OCI-LY7 (cell line): Measurements from ENCODE around the gene SLC12A3. TPM values are rescaled to one million over a fixed set of nuclear protein-coding genes. Genes with fewer than 3 reads are reported as not detected.

Experiments
- BruUV-seq: library from RNA; stranded (reverse); fragments of 400-500 nt; replicated peaks from 2 replicates; lab custom pipeline; 2021; lab: Mats Ljungman, UMichigan
- CTCF ChIA-PET: fragments of 300-600 bp; sonication (Branson Sonifier 250); formaldehyde crosslinking; loops from one replicate; lab custom pipeline; 2022; ENCODE audit warnings: antibody characterized with exemption; ENCODE audit not compliant: unreplicated experiment; lab: Charles Lee
- POLR2A ChIA-PET: fragments of 300-600 bp; sonication (Branson Sonifier 250); formaldehyde crosslinking; loops from one replicate; lab custom pipeline; 2022; ENCODE audit warnings: antibody characterized with exemption; lab: Charles Lee
- DNase-seq: peaks from one replicate; pipeline ENCODE4 v3.0.0-alpha.2; 2015; ENCODE audit warnings: low spot score
- H2AFZ ChIP-seq: fragments of 200-600 bp; sonication (generic), shearing (Covaris generic); 2 replicates; pipeline ENCODE4 v1.6.1; 2014; ENCODE audit warnings: mild to moderate bottlenecking, antibody characterized with exemption, low read length, moderate library complexity
- H3K27ac ChIP-seq: fragments of 200-600 bp; sonication (generic); 2 replicates; pipeline ENCODE4 v1.5.1; 2014; ENCODE audit warnings: mixed run types, low read depth, mild to moderate bottlenecking, moderate library complexity, low read length, inconsistent platforms; ENCODE audit not compliant: poor library complexity, severe bottlenecking
- H3K36me3 ChIP-seq: fragments of 200-600 bp; sonication (generic); 2 replicates; pipeline ENCODE4 v1.6.1; 2014; ENCODE audit warnings: mild to moderate bottlenecking, antibody characterized with exemption, low read length, moderate library complexity, mixed read lengths; ENCODE audit not compliant: insufficient read depth
- H3K4me1 ChIP-seq: fragments of 200-600 bp; sonication (generic); 2 replicates; pipeline ENCODE4 v1.5.1; 2014; ENCODE audit warnings: mild to moderate bottlenecking, low read length; ENCODE audit not compliant: insufficient read depth, poor library complexity, severe bottlenecking
- H3K4me2 ChIP-seq: fragments of 200-600 bp; sonication (generic); 2 replicates; pipeline ENCODE4 v1.6.1; 2014; ENCODE audit warnings: mild to moderate bottlenecking, low read length
- H3K4me3 ChIP-seq: fragments of 200-600 bp; sonication (generic); 2 replicates; pipeline ENCODE4 v1.5.1; 2014; ENCODE audit warnings: mild to moderate bottlenecking, low read depth, low read length; ENCODE audit not compliant: poor library complexity, severe bottlenecking
- H3K79me2 ChIP-seq: fragments of 200-600 bp; sonication (generic); 2 replicates; pipeline ENCODE4 v1.6.1; 2016; ENCODE audit warnings: low read depth, mild to moderate bottlenecking, low read length, moderate library complexity, mixed read lengths; ENCODE audit not compliant: insufficient read depth
- H3K9me2 ChIP-seq: fragments of 200-600 bp; sonication (generic); 2 replicates; pipeline ENCODE4 v1.6.1; 2016; ENCODE audit warnings: mild to moderate bottlenecking, low read length, mixed read lengths; ENCODE audit not compliant: insufficient read depth
- H3K9me3 ChIP-seq: fragments of 200-600 bp; sonication (generic); 2 replicates; pipeline ENCODE4 v1.6.1; 2014; ENCODE audit warnings: mild to moderate bottlenecking, mixed run types, low read length, mixed read lengths
- H4K20me1 ChIP-seq: fragments of 200-600 bp; sonication (generic); 2 replicates; pipeline ENCODE4 v1.6.1; 2014; ENCODE audit warnings: mild to moderate bottlenecking, antibody characterized with exemption, low read length, moderate library complexity, mixed read lengths; ENCODE audit not compliant: insufficient read depth
- EZH2phosphoT487 ChIP-seq: fragments of 200-600 bp; sonication (generic); IDR thresholded peaks from 2 replicates; pipeline ENCODE4 v1.6.1; 2018; ENCODE audit warnings: low read depth, borderline replicate concordance, mild to moderate bottlenecking, mixed run types, antibody characterized with exemption, low read length, moderate library complexity, mixed read lengths
- intact Hi-C: fragments of 100-400 bp; cut with micrococcal nuclease; formaldehyde crosslinking; loops from one replicate; pipeline ENCODE4 v1.10.0; 2022; ENCODE audit not compliant: unreplicated experiment
- total RNA-seq, 2 experiments: library from RNA; depleted of rRNA in 1 of 2; stranded (reverse); fragments of >200 nt in 1 of 2; shearing (Covaris generic) in 1 of 2; gene quantifications; 2 replicates each; pipeline ENCODE4 v1.2.3, GENCODE V29; 2014 to 2022
- TF ChIP-seq, protein P1 (sequence below): fragments of 200-600 bp; sonication (generic); conservative IDR thresholded peaks from 2 replicates; pipeline ENCODE4 v1.5.1; 2014; ENCODE audit warnings: mild to moderate bottlenecking, antibody characterized with exemption, low read length, moderate library complexity, mixed read lengths

SLC12A3 gene
- total RNA-seq, 2 experiments from 2014 or later = 0.25 to 0.88 TPM

DNA sequence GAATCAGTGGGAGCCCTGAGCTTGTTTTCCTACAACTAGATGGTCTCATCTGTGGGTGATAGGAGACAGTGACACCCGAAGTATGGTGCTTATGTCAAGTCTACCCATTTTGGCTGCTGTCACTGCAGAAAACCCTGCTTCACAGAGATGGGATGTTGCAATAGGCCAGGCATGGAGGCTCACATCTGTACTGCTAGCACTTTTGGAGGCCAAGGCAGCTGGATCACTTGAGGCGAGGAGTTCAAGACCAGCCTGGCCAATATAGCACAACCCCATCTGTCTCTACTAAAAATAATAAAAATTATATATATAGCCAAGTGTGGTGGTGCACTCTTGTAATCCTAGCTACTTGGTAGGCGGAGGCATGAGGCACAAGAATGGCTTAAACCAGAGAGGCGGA is 64.6 kb downstream of the SLC12A3 start:
- BruUV-seq = no TSS peak
- DNase-seq = peak; percentile 65
- H3K27ac ChIP-seq = peak overlapping the region; percentile 94
- peaks cover 27% of the 10 kb centered on the region for H3K79me2 ChIP-seq
- H4K20me1 ChIP-seq = peaks cover 16% of the 10 kb centered on the region
- POLR2A ChIA-PET = interaction anchor here (0.7 to 9.8 kb wide), 7 partner anchors 14 to 62 kb away, joined by 3 to 256 read pairs (median 9); no protein-coding TSS in a partner anchor
- no peaks in the 10 kb centered on the region for H3K9me2 ChIP-seq
- H2AFZ ChIP-seq = peak overlapping the region; percentile 58; the same call in 1 of the 2 replicates
- H3K36me3 ChIP-seq = peaks cover 26% of the 10 kb centered on the region
- TF ChIP-seq EZH2phosphoT487 = no peak
- TF ChIP-seq, protein P1, sequence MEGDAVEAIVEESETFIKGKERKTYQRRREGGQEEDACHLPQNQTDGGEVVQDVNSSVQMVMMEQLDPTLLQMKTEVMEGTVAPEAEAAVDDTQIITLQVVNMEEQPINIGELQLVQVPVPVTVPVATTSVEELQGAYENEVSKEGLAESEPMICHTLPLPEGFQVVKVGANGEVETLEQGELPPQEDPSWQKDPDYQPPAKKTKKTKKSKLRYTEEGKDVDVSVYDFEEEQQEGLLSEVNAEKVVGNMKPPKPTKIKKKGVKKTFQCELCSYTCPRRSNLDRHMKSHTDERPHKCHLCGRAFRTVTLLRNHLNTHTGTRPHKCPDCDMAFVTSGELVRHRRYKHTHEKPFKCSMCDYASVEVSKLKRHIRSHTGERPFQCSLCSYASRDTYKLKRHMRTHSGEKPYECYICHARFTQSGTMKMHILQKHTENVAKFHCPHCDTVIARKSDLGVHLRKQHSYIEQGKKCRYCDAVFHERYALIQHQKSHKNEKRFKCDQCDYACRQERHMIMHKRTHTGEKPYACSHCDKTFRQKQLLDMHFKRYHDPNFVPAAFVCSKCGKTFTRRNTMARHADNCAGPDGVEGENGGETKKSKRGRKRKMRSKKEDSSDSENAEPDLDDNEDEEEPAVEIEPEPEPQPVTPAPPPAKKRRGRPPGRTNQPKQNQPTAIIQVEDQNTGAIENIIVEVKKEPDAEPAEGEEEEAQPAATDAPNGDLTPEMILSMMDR = no peak
- no peak overlapping the region for H3K4me3 ChIP-seq
- CTCF ChIA-PET = interaction anchor here (0.5 to 2.9 kb wide), 5 partner anchors 10 to 69 kb away, joined by 3 to 14 read pairs (median 4); no protein-coding TSS in a partner anchor
- peak overlapping the region; percentile 82 for H3K4me2 ChIP-seq
- intact Hi-C loops = no loop called here
- H3K9me3 ChIP-seq = no peaks in the 10 kb centered on the region
- peaks cover 49% of the 10 kb centered on the region for H3K4me1 ChIP-seq

- H3K36me3 ChIP-seq = peaks cover 36% of the 10 kb centered on the region
- TF ChIP-seq, protein P1 = no peak
- no peak for TF ChIP-seq EZH2phosphoT487
- POLR2A ChIA-PET = interaction anchor here (0.7 to 9.8 kb wide), 13 partner anchors 13 to 1793 kb away, joined by 3 to 256 read pairs (median 6); no protein-coding TSS in a partner anchor
- peaks cover 25% of the 10 kb centered on the region for H4K20me1 ChIP-seq
- peaks cover 58% of the 10 kb centered on the region for H3K4me1 ChIP-seq
- H2AFZ ChIP-seq = peak overlapping the region; percentile 58; the same call in 1 of the 2 replicates
- peaks cover 38% of the 10 kb centered on the region for H3K79me2 ChIP-seq
- peak overlapping the region; percentile 95 for H3K4me3 ChIP-seq
- DNase-seq = peak; percentile 69
- intact Hi-C loops = loop anchor here (1.0 kb wide), 3 partner anchors 13 to 111 kb away; no protein-coding TSS in a partner anchor
- CTCF ChIA-PET = interaction anchor here (0.6 to 2.9 kb wide), 7 partner anchors 11 to 63 kb away, joined by 3 to 14 read pairs (median 6); no protein-coding TSS in a partner anchor
- H3K4me2 ChIP-seq = peak overlapping the region; percentile 82
- peak overlapping the region; percentile 94 for H3K27ac ChIP-seq
- no peaks in the 10 kb centered on the region for H3K9me2 ChIP-seq
- no TSS peak for BruUV-seq
- no peaks in the 10 kb centered on the region for H3K9me3 ChIP-seq
Measured at GRCh38 chr16:56930486-56931270, 65.7 kb downstream of the SLC12A3 start.
